ENCODE results near the gene CPB2.

The CPB2 gene

GRCh38 chr13:46041419-46041839 lies 63.4 kb downstream of the CPB2 start:
- H3K4me1 ChIP-seq (ENCODE audit: control insufficient read depth, insufficient read depth, low read length) = peaks cover 11% of the 10 kb centered on the region
- no peak overlapping the region for H3K4me3 ChIP-seq (ENCODE audit: low read length)
- no peaks in the 10 kb centered on the region for H3K27me3 ChIP-seq (replicated peaks; ENCODE audit: control insufficient read depth, insufficient read depth, low read length)
- no peaks in the 10 kb centered on the region for H3K9me3 ChIP-seq (ENCODE audit: control insufficient read depth, low read length)
- H3K36me3 ChIP-seq (ENCODE audit: control insufficient read depth, insufficient read depth, low read length, severe bottlenecking) = peaks cover 34% of the 10 kb centered on the region
- H3K9ac ChIP-seq (ENCODE audit: low read length) = no peak overlapping the region
- DNase-seq (ENCODE audit: low read depth) = peak; percentile 70

- no peak for DNase-seq (ENCODE audit: low read depth)
- Histone ChIP-seq H3K9me3 (ENCODE audit: control insufficient read depth, low read length) (no peaks in the 10 kb centered on the region), H3K27me3 (replicated peaks; ENCODE audit: control insufficient read depth, insufficient read depth, low read length) (no peaks in the 10 kb centered on the region), H3K9ac (ENCODE audit: low read length) (no peak overlapping the region), H3K4me1 (ENCODE audit: control insufficient read depth, insufficient read depth, low read length) (peaks cover 11% of the 10 kb centered on the region), H3K36me3 (ENCODE audit: control insufficient read depth, insufficient read depth, low read length, severe bottlenecking) (peaks cover 36% of the 10 kb centered on the region), H3K4me3 (ENCODE audit: low read length) (no peak overlapping the region)
Measured at GRCh38 chr13:46040763-46041162, 64.1 kb downstream of the CPB2 start.

GRCh38 chr13:46039411-46040182 lies 65.2 kb downstream of the CPB2 start:
- H3K36me3 ChIP-seq (ENCODE audit: control insufficient read depth, insufficient read depth, low read length, severe bottlenecking) = peaks cover 46% of the 10 kb centered on the region
- H3K9ac ChIP-seq (ENCODE audit: low read length) = no peak overlapping the region
- no peaks in the 10 kb centered on the region for H3K9me3 ChIP-seq (ENCODE audit: control insufficient read depth, low read length)
- no peak overlapping the region for H3K4me3 ChIP-seq (ENCODE audit: low read length)
- no peaks in the 10 kb centered on the region for H3K27me3 ChIP-seq (replicated peaks; ENCODE audit: control insufficient read depth, insufficient read depth, low read length)
- DNase-seq (ENCODE audit: low read depth) = peak; percentile 41
- H3K4me1 ChIP-seq (ENCODE audit: control insufficient read depth, insufficient read depth, low read length) = peaks cover 4% of the 10 kb centered on the region

GRCh38 chr13:46038296-46038695 lies 66.5 kb downstream of the CPB2 start:
- H3K4me3 ChIP-seq (ENCODE audit: low read length) = no peak overlapping the region
- no peaks in the 10 kb centered on the region for H3K27me3 ChIP-seq (replicated peaks; ENCODE audit: control insufficient read depth, insufficient read depth, low read length)
- H3K4me1 ChIP-seq (ENCODE audit: control insufficient read depth, insufficient read depth, low read length) = peaks cover 4% of the 10 kb centered on the region
- H3K36me3 ChIP-seq (ENCODE audit: control insufficient read depth, insufficient read depth, low read length, severe bottlenecking) = peaks cover 52% of the 10 kb centered on the region
- no peaks in the 10 kb centered on the region for H3K9me3 ChIP-seq (ENCODE audit: control insufficient read depth, low read length)
- H3K9ac ChIP-seq (ENCODE audit: low read length) = no peak overlapping the region
- no peak for DNase-seq (ENCODE audit: low read depth)

- Histone ChIP-seq H3K9me3 (ENCODE audit: control insufficient read depth, low read length) (peaks cover 7% of the 10 kb centered on the region), H3K36me3 (ENCODE audit: control insufficient read depth, insufficient read depth, low read length, severe bottlenecking) (peaks cover 39% of the 10 kb centered on the region), H3K9ac (ENCODE audit: low read length) (no peak overlapping the region), H3K4me3 (ENCODE audit: low read length) (no peak overlapping the region), H3K27me3 (replicated peaks; ENCODE audit: control insufficient read depth, insufficient read depth, low read length) (no peaks in the 10 kb centered on the region), H3K4me1 (ENCODE audit: control insufficient read depth, insufficient read depth, low read length) (peaks cover 12% of the 10 kb centered on the region)
- DNase-seq (ENCODE audit: low read depth) = no peak
Measured at GRCh38 chr13:46035066-46035465, 69.8 kb downstream of the CPB2 start.

DNA sequence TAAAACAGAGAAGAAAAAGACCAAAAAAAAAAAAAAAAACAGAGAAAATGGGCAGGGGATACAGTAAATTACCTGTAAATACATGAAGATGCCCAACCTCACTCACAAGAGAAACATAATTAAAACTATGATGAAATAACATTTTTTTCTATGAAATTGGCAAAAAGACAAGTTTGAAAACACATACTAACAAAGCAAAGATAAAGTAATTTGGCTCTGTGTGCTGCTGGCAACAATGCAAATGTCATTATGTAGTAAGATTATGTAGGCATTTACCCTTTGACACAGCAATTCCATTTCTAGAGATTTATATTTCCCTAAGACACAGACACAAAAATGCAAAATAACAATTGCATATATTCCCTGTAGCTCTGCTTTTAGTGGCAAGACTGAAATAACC lies 72.5 kb downstream of the CPB2 start:
- Histone ChIP-seq H3K9ac (ENCODE audit: low read length) (no peak overlapping the region), H3K9me3 (ENCODE audit: control insufficient read depth, low read length) (peaks cover 13% of the 10 kb centered on the region), H3K4me1 (ENCODE audit: control insufficient read depth, insufficient read depth, low read length) (peaks cover 8% of the 10 kb centered on the region), H3K4me3 (ENCODE audit: low read length) (no peak overlapping the region), H3K27me3 (replicated peaks; ENCODE audit: control insufficient read depth, insufficient read depth, low read length) (no peaks in the 10 kb centered on the region), H3K36me3 (ENCODE audit: control insufficient read depth, insufficient read depth, low read length, severe bottlenecking) (peaks cover 36% of the 10 kb centered on the region)
- DNase-seq (ENCODE audit: low read depth) = peak; percentile 43

DNA sequence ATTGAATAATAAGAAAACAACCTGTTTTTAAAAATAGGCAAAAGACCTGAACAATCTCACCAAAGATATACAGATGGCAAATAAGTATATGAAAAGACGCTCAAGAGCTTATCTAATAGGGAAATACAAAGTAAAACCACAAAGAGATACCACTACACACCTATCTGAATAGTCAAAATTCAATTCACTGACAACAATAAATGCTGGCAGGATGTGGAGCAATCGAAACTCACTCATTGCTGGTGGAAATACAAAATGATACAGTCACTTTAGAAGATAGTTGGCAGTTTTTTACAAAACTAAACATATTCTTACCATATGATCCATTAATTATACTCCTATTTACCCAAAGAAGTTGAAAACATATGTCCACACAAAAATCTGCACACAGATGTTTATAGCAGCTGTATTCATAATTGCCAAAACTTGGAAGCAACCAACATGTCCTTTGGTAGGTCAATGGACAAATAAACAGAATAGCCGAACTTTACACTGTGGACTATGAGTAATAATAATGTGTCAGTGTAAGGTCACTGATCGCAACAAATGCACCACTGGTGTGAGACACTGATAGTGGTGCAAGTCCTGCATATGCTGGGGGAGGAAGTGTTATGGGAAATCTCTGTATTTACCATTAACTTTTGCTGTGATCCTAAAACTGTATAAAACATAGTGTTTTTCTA lies 73.1 kb downstream of the CPB2 start:
- H3K4me3 ChIP-seq (ENCODE audit: low read length) = no peak overlapping the region
- peaks cover 38% of the 10 kb centered on the region for H3K36me3 ChIP-seq (ENCODE audit: control insufficient read depth, insufficient read depth, low read length, severe bottlenecking)
- peaks cover 8% of the 10 kb centered on the region for H3K4me1 ChIP-seq (ENCODE audit: control insufficient read depth, insufficient read depth, low read length)
- no peak for DNase-seq (ENCODE audit: low read depth)
- H3K27me3 ChIP-seq (replicated peaks; ENCODE audit: control insufficient read depth, insufficient read depth, low read length) = no peaks in the 10 kb centered on the region
- peaks cover 13% of the 10 kb centered on the region for H3K9me3 ChIP-seq (ENCODE audit: control insufficient read depth, low read length)
- H3K9ac ChIP-seq (ENCODE audit: low read length) = no peak overlapping the region

- H3K4me3 ChIP-seq (ENCODE audit: low read length) = no peak overlapping the region
- no peaks in the 10 kb centered on the region for H3K27me3 ChIP-seq (replicated peaks; ENCODE audit: control insufficient read depth, insufficient read depth, low read length)
- H3K4me1 ChIP-seq (ENCODE audit: control insufficient read depth, insufficient read depth, low read length) = peaks cover 13% of the 10 kb centered on the region
- DNase-seq (ENCODE audit: low read depth) = no peak
- H3K9me3 ChIP-seq (ENCODE audit: control insufficient read depth, low read length) = peaks cover 7% of the 10 kb centered on the region
- H3K36me3 ChIP-seq (ENCODE audit: control insufficient read depth, insufficient read depth, low read length, severe bottlenecking) = peaks cover 15% of the 10 kb centered on the region
- no peak overlapping the region for H3K9ac ChIP-seq (ENCODE audit: low read length)
Measured at GRCh38 chr13:46025157-46025556, 79.7 kb downstream of the CPB2 start.

DNA sequence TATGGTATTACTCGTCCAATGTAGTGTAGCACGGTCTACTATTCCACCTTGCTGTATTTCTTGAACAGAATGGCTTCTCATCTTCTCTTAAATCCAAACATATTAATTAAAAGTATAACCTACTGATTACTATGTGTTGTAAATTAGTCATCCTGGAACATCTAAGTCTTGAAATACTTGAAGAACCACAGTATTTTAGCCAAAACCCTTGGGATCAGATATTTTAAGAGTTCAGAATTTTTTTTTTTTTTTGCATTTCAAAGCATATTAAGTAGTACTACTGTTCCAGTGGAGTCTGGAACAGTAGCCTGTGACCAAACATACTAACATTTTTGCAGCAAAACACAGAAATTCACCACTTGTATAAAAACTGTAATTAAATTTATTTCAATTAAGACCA lies 82.4 kb downstream of the CPB2 start:
- no peak for DNase-seq (ENCODE audit: low read depth)
- H3K4me1 ChIP-seq (ENCODE audit: control insufficient read depth, insufficient read depth, low read length) = peaks cover 13% of the 10 kb centered on the region
- no peaks in the 10 kb centered on the region for H3K27me3 ChIP-seq (replicated peaks; ENCODE audit: control insufficient read depth, insufficient read depth, low read length)
- H3K36me3 ChIP-seq (ENCODE audit: control insufficient read depth, insufficient read depth, low read length, severe bottlenecking) = peaks cover 35% of the 10 kb centered on the region
- H3K4me3 ChIP-seq (ENCODE audit: low read length) = no peak overlapping the region
- no peaks in the 10 kb centered on the region for H3K9me3 ChIP-seq (ENCODE audit: control insufficient read depth, low read length)
- no peak overlapping the region for H3K9ac ChIP-seq (ENCODE audit: low read length)

GRCh38 chr13:46016216-46016615 lies 88.6 kb downstream of the CPB2 start:
- Histone ChIP-seq H3K4me3 (ENCODE audit: low read length) (no peak overlapping the region), H3K9ac (ENCODE audit: low read length) (no peak overlapping the region), H3K36me3 (ENCODE audit: control insufficient read depth, insufficient read depth, low read length, severe bottlenecking) (peaks cover 56% of the 10 kb centered on the region), H3K27me3 (replicated peaks; ENCODE audit: control insufficient read depth, insufficient read depth, low read length) (no peaks in the 10 kb centered on the region), H3K4me1 (ENCODE audit: control insufficient read depth, insufficient read depth, low read length) (no peaks in the 10 kb centered on the region), H3K9me3 (ENCODE audit: control insufficient read depth, low read length) (no peaks in the 10 kb centered on the region)
- no peak for DNase-seq (ENCODE audit: low read depth)

DNA sequence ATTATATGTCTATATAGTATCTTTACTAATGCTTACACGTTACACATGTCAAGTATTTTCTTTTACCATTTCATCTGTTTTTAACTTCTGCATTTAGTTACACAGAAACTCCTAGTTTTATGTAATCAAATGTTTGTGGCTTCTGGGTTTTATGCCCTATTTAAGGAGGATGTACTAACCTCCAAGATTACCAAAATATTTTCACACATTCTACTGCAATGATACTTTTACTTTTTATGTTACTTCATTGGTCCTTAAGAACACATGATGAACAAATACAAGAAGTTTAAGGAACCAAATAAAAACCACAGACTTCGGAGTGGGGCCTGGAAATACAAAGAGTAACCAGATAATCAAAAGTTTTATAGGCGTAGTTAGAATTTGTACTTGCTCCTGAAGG lies 89.5 kb downstream of the CPB2 start:
- Histone ChIP-seq H3K4me1 (ENCODE audit: control insufficient read depth, insufficient read depth, low read length) (no peaks in the 10 kb centered on the region), H3K27me3 (replicated peaks; ENCODE audit: control insufficient read depth, insufficient read depth, low read length) (no peaks in the 10 kb centered on the region), H3K9ac (ENCODE audit: low read length) (no peak overlapping the region), H3K4me3 (ENCODE audit: low read length) (no peak overlapping the region), H3K36me3 (ENCODE audit: control insufficient read depth, insufficient read depth, low read length, severe bottlenecking) (peaks cover 63% of the 10 kb centered on the region), H3K9me3 (ENCODE audit: control insufficient read depth, low read length) (no peaks in the 10 kb centered on the region)
- no peak for DNase-seq (ENCODE audit: low read depth)

Data from adipocyte (in vitro differentiated cells).